ENCODE measurements around the gene SPG7. TPM values are rescaled to one million over a fixed set of nuclear protein-coding genes. Genes with fewer than 3 reads are reported as not detected.

Gene SPG7
- total RNA-seq, 1 experiment from 2014 or later = 82.4 TPM

DNA sequence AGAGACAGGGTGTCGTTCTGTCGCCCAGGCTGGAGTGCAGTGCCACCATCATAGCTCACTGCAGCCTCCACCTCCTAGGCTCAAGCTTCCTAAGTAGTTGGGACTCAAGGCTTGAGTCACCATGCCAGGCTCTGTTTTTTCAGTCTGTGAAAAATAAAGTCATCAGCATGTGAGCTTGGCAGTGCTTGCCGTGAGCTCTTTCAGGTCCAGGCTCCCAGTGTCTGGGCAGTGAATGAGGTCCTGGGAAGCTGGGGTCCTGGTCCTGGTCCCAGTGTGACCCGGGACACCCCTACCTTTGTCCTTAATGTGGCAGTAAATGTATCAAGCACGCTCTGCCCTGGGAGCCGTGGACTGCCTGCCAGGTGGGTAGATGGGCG is 29.3 kb downstream of the SPG7 start:
- Mint-ChIP-seq H3K27ac (ENCODE audit: low read depth, unreplicated experiment) (no peak overlapping the region), H3K27me3 (ENCODE audit: insufficient read depth, unreplicated experiment) (no peaks in the 10 kb centered on the region), H3K4me3 (ENCODE audit: unreplicated experiment) (no peak overlapping the region), H3K4me1 (ENCODE audit: insufficient read depth, unreplicated experiment) (no peaks in the 10 kb centered on the region), H3K9me3 (ENCODE audit: unreplicated experiment) (no peaks in the 10 kb centered on the region), H3K36me3 (ENCODE audit: insufficient read depth, unreplicated experiment) (peaks cover 57% of the 10 kb centered on the region)
- no peak for DNase-seq (ENCODE audit: unreplicated experiment)
- no TSS peak for BruUV-seq (replicated peaks)
- ChIA-PET POLR2A (interaction anchor here (0.9 to 1.5 kb wide), 3 partner anchors 22 to 28 kb away, joined by 3 to 5 read pairs (median 4); no protein-coding TSS in a partner anchor), CTCF (interaction anchor here (0.6 kb wide), 1 partner anchor 18 kb away, joined by 3 read pairs; no protein-coding TSS in a partner anchor)
- intact Hi-C loops (cut with micrococcal nuclease) = no loop called here
- TF ChIP-seq, protein P1, sequence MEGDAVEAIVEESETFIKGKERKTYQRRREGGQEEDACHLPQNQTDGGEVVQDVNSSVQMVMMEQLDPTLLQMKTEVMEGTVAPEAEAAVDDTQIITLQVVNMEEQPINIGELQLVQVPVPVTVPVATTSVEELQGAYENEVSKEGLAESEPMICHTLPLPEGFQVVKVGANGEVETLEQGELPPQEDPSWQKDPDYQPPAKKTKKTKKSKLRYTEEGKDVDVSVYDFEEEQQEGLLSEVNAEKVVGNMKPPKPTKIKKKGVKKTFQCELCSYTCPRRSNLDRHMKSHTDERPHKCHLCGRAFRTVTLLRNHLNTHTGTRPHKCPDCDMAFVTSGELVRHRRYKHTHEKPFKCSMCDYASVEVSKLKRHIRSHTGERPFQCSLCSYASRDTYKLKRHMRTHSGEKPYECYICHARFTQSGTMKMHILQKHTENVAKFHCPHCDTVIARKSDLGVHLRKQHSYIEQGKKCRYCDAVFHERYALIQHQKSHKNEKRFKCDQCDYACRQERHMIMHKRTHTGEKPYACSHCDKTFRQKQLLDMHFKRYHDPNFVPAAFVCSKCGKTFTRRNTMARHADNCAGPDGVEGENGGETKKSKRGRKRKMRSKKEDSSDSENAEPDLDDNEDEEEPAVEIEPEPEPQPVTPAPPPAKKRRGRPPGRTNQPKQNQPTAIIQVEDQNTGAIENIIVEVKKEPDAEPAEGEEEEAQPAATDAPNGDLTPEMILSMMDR (IDR thresholded peaks at IDR 0.05; ENCODE audit: unreplicated experiment) = no peak

DNA sequence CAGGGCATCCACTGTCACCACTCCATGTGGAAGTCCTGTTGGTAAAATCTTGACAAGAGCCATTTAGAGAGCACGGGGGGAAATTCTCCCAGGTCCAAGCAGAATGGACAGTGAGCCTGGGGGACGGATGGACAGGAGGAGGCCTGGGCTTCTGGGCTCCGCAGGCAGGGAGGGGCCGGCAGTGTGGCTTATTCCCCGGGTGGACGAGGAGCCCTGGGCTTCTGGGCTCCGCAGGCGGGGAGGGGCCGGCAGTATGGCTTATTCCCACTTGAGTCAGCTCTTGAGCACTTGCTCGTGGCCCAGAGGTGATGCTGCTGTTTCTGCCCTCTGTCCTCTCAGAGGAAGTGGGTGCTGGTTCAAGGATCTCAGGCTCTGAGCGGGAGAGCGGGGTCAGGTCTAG is 30.1 kb downstream of the SPG7 start:
- TF ChIP-seq, protein P1 (IDR thresholded peaks at IDR 0.05; ENCODE audit: unreplicated experiment) = no peak
- Mint-ChIP-seq H3K9me3 (ENCODE audit: unreplicated experiment) (no peaks in the 10 kb centered on the region), H3K4me1 (ENCODE audit: insufficient read depth, unreplicated experiment) (no peaks in the 10 kb centered on the region), H3K27me3 (ENCODE audit: insufficient read depth, unreplicated experiment) (no peaks in the 10 kb centered on the region), H3K36me3 (ENCODE audit: insufficient read depth, unreplicated experiment) (peaks cover 54% of the 10 kb centered on the region), H3K4me3 (ENCODE audit: unreplicated experiment) (no peak overlapping the region), H3K27ac (ENCODE audit: low read depth, unreplicated experiment) (no peak overlapping the region)
- no peak for DNase-seq (ENCODE audit: unreplicated experiment)
- BruUV-seq (replicated peaks) = no TSS peak
- intact Hi-C loops (cut with micrococcal nuclease) = no loop called here
- ChIA-PET CTCF (no interaction called here), POLR2A (interaction anchor here (0.9 to 1.5 kb wide), 3 partner anchors 21 to 29 kb away, joined by 3 to 5 read pairs (median 4); no protein-coding TSS in a partner anchor)

DNA sequence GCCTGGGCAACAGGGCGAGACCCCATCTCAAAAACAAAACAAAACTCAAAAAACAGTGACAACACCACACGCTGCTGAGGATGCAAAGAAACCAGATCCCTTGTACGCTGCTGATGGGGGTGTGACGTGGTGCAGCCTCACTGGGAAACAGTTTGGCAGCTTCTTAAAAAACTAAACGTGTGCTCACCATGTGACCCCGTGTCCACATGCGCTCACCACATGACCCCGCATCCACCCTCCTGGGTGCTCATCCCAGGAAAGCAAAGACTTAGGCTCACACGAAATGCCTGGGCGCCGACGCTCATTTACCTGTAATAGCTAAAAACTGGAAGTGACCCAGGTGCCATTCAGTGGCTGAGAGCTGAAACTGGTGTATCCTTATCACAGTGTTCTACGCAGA is 32.4 kb downstream of the SPG7 start:
- DNase-seq (ENCODE audit: unreplicated experiment) = no peak
- no peaks in the 10 kb centered on the region for H3K27me3 Mint-ChIP-seq (ENCODE audit: insufficient read depth, unreplicated experiment)
- H3K4me1 Mint-ChIP-seq (ENCODE audit: insufficient read depth, unreplicated experiment) = no peaks in the 10 kb centered on the region
- H3K4me3 Mint-ChIP-seq (ENCODE audit: unreplicated experiment) = no peak overlapping the region
- H3K9me3 Mint-ChIP-seq (ENCODE audit: unreplicated experiment) = no peaks in the 10 kb centered on the region
- BruUV-seq (replicated peaks) = no TSS peak
- intact Hi-C loops (cut with micrococcal nuclease) = no loop called here
- POLR2A ChIA-PET = no interaction called here
- H3K27ac Mint-ChIP-seq (ENCODE audit: low read depth, unreplicated experiment) = no peak overlapping the region
- TF ChIP-seq, protein P1 (IDR thresholded peaks at IDR 0.05; ENCODE audit: unreplicated experiment) = no peak
- peaks cover 35% of the 10 kb centered on the region for H3K36me3 Mint-ChIP-seq (ENCODE audit: insufficient read depth, unreplicated experiment)
- CTCF ChIA-PET = interaction anchor here (0.7 to 1.5 kb wide), 2 partner anchors 15 to 16 kb away, joined by 3 read pairs; no protein-coding TSS in a partner anchor

DNA sequence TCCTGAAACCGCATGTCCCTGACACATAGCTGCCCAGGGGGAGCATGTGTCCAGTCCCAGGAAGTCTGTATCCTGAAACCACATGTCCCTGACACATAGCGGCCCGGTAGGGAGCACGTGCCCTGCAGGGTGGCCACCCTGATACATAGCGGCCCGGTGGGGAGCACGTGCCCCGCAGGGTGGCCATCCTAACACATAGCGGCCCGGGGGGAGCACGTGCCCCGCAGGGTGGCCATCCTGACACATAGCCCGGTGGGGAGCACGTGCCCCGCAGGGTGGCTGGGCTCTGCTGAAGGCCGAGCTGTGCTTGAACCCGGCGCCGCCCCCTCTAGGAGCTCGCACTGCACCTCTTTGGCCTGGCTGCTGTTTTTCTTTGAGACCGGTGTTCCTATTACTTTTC is 33.6 kb downstream of the SPG7 start:
- H3K36me3 Mint-ChIP-seq (ENCODE audit: insufficient read depth, unreplicated experiment) = peaks cover 27% of the 10 kb centered on the region
- no peak overlapping the region for H3K4me3 Mint-ChIP-seq (ENCODE audit: unreplicated experiment)
- H3K4me1 Mint-ChIP-seq (ENCODE audit: insufficient read depth, unreplicated experiment) = no peaks in the 10 kb centered on the region
- POLR2A ChIA-PET = no interaction called here
- TF ChIP-seq, protein P1 (IDR thresholded peaks at IDR 0.05; ENCODE audit: unreplicated experiment) = no peak
- no peaks in the 10 kb centered on the region for H3K9me3 Mint-ChIP-seq (ENCODE audit: unreplicated experiment)
- BruUV-seq (replicated peaks) = no TSS peak
- CTCF ChIA-PET = interaction anchor here (0.7 kb wide), 1 partner anchor 380 kb away, joined by 5 read pairs; no protein-coding TSS in a partner anchor
- intact Hi-C loops (cut with micrococcal nuclease) = no loop called here
- no peaks in the 10 kb centered on the region for H3K27me3 Mint-ChIP-seq (ENCODE audit: insufficient read depth, unreplicated experiment)
- peak overlapping the region; percentile 50 for H3K27ac Mint-ChIP-seq (ENCODE audit: low read depth, unreplicated experiment)
- no peak for DNase-seq (ENCODE audit: unreplicated experiment)
